Measurements from ENCODE around the gene PSME3. TPM values are rescaled to one million over a fixed set of nuclear protein-coding genes. Genes with fewer than 3 reads are reported as not detected.

The PSME3 gene
- total and polyA plus RNA-seq, 2 of the 13 experiments (the other 11 are each of a cell fraction or from before 2014, with no cell fraction given) = 66.3 to 135 TPM

GRCh38 chr17:42803074-42803883 lies 29.9 kb upstream of the PSME3 start (continued):
- TF ChIP-seq SNAPC4 (CRISPR knock-in tag; IDR thresholded peaks at IDR 0.05) = 0 out of 2 replicates have a peak, but pooled peaks have one; percentile 43
- TF ChIP-seq ZFP41 (CRISPR knock-in tag; IDR thresholded peaks at IDR 0.05; ENCODE audit: borderline replicate concordance) = no peak
- TF ChIP-seq ZNF557 (CRISPR knock-in tag; IDR thresholded peaks at IDR 0.05) = no peak
- 0 out of 2 replicates have a peak, but pooled peaks have one; percentile 19 for TF ChIP-seq NR2C2 (CRISPR knock-in tag; IDR thresholded peaks at IDR 0.05; ENCODE audit: borderline replicate concordance)
- TF ChIP-seq JUND (CRISPR knock-in tag; IDR thresholded peaks at IDR 0.05) = no peak
- peak; percentile 41 for TF ChIP-seq ZNF574 (CRISPR knock-in tag; IDR thresholded peaks at IDR 0.05)
- TF ChIP-seq SIN3A (IDR thresholded peaks at IDR 0.05; ENCODE audit: borderline replicate concordance, low read depth, low read length) = peak; percentile 25; the same call in 1 of the 2 replicates
- TF ChIP-seq SOX5 (CRISPR knock-in tag; IDR thresholded peaks at IDR 0.05; ENCODE audit: borderline replicate concordance) = peak; percentile 68
- TF ChIP-seq NCOA2 (CRISPR knock-in tag; IDR thresholded peaks at IDR 0.05) = peak; percentile 47; the same call in 1 of the 2 replicates
- TF ChIP-seq ZNF879 (CRISPR knock-in tag; IDR thresholded peaks at IDR 0.05) = no peak
- 0 out of 2 replicates have a peak, but pooled peaks have one; percentile 21 for TF ChIP-seq ZBTB43 (CRISPR knock-in tag; conservative IDR thresholded peaks at IDR 0.05)
- TF ChIP-seq RARA (CRISPR knock-in tag; IDR thresholded peaks at IDR 0.05) = peak; percentile 86
- TF ChIP-seq ZNF296 (CRISPR knock-in tag; conservative IDR thresholded peaks at IDR 0.05) = no peak
- 0 out of 2 replicates have a peak, but pooled peaks have one; percentile 61 for TF ChIP-seq ZNF292 (CRISPR knock-in tag; IDR thresholded peaks at IDR 0.05; ENCODE audit: borderline replicate concordance, low read depth)
- no peak for TF ChIP-seq EED (CRISPR knock-in tag; IDR thresholded peaks at IDR 0.05)

All from HepG2 (cell line).